HG03097 (cell line): ENCODE results near the gene RPS6KA3.
A peak's percentile ranks its signal among the peaks of the same experiment; 100 is the strongest.
"Not testable (repeated sequence)": the region's sequence is repeated elsewhere in the genome, so short reads cannot be mapped to it uniquely, and the experiment has no call there.

ENCODE experiments used
- ATAC-seq: cut with Tn5 transposase; IDR thresholded peaks from one replicate; pipeline ENCODE4 v1.9.1; 2021; ENCODE audit not compliant: unreplicated experiment, low FRiP score

RPS6KA3 gene

DNA sequence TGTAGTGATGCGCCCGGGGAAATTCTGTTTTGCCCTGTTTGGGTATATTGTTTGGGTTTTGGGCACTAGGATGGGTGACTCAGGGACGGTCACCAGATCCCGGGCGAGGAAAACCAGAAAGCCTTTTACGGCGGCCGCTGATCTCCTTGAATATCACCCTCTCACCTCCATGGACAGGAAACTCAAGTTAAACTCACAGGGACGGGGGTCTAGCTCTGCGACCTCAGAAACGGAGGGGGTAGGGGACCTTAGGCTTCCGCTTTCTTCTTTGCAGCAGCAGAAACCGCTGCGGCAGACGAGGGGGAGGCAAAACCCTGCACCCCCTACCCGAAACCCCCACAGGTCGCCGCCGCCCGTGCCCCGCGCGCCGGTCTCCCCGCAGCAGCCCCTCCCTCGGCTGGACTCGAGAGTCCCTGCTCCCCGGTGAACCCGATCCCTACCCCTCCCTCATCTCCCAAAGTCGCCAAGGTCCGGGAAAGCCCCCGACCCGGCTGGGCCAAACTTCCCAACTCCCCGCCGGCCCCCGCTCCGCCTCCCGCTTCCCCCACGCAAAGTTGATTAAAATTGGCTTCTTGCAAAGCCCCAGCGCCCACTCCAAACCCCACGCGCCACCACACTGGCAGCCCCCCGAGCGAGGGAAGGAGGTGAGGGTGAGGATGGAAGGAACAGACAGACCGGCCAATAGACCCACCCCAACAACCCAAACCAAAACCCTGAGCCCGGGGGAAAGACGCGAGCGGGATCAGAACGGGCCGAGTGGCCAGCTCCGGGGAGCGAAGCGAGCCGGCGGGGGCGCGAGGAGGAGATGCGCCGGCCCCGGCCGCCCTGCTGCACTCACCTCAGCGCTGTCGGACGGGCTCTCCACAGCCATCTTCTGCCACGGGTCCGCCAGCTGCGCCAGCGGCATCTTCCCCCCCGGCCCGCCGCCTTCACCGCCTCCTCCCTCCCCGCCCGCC lies 705 bp downstream of the RPS6KA3 start:
- ATAC-seq, result peak; percentile 9

DNA sequence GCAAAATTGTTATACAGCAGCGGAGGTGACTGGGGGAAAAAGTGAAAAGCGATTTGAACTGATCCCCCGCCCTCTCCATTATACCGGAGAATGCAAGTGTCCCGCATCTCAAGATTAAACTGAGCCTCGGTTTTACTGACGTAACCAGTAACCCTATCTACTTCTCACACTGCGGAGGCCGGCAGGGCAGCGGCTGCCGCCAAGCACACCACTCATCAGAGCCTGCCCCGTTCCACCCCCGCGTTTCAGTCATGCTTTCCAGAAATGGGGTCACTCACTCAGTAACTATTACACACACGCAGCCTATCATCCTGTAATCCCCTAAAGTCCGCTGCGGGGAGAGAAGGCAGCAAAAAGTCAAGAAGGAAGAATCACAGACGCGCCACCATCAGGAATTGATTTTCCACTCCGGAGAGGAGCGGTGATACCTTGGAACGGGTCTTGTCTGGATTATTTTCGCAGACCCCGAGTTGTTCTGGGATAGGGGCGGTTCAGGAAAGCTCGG lies 1.4 kb downstream of the RPS6KA3 start:
- no peak for ATAC-seq

DNA sequence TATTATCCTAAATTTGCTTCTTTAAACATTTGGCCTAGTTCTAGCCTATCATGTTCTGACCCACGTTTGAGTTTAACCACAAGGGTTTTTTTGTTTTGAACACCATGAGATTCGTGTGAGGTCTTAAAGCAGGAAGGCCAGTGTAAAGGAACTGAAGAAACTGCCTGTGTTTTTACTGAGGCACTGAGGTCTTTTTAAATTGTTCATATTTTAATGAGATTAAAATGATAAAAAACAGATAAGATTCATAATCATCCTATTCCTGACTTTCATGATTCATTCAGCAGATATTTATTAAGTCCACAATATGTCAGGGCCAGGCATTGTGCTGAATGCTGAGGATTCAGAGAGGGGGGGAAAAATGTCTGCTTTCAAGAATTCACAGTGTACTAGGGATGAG lies 3.2 kb downstream of the RPS6KA3 start:
- no peak for ATAC-seq

GRCh38 chrX:20260885-20261284 lies 5.8 kb downstream of the RPS6KA3 start:
- no peak for ATAC-seq

GRCh38 chrX:20254712-20255299 lies 11.9 kb downstream of the RPS6KA3 start:
- no peak for ATAC-seq

DNA sequence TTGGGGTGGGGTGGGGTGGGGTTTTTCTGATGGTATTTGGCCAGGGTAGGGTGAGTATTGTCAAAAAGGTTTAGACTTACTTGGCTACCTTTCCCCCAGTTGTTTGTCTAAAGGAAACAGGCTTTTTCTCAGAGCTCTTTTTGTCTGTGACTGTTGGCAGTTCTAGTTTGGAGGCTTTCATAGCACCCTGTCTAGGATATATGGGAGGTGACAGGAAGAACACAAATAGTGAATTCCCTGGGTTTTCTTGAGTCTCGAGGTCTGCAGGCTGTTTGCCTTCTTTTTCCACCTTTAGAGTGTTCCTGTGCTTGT lies 13.5 kb downstream of the RPS6KA3 start:
- ATAC-seq, result no peak

DNA sequence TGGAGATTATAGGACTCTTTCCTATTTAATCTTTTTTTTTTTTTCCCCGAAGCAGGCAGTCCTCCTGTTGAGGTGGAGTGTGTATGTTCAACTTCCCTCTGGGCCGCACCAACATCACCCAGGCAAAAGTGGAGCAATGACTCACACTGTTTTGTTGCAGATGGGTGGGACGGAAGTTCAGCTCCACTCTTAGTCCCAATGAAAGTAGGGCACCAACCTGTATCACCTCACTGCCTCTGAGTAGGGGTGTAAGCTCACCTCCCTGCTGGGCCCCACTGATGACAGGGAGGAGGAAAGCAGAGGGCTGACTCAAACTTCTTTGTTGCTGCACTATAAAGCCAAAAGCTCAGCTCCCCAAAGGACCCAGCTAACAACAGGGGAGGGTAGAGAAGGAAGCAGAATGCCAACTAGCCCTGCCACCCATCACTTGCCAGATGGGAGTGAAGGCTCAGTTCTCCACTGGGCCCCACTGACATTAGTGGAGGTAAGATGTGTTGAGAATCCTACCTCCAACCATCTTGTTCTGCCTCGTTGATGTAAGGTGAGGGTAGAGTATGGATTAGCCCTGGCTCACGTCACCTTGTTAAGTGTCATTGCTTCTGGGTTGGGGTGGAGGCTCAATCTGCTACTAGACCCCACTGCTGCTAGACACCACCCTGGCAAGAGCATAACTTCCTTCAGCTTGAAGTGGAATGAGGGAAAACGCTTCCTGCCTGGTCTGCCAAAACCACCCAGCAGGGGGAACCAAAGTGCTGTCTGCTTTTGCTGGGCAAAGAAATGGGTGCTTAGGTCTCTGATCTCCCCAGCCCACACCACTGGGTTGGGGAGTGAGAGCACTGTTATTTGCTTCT lies 14.1 kb downstream of the RPS6KA3 start:
- ATAC-seq, result no peak

DNA sequence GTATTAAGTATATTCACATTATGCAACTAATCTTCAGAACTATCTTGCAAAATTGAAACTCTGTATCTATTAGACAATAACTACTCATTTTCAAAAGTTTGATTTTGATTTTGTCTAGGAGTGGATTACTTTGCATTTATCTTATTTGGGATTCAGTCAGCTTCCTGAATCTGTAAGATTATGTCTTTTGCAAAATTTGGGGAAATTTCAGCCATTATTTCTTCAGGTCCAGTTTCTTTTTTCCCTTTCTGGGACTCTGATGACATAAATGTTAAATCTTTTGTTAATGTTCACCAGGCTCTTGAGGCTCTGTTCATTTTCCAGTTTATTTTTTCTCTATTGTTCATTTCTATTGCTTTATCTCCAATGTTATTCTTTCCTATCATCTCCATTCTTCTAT lies 15.0 kb downstream of the RPS6KA3 start:
- ATAC-seq, result no peak

GRCh38 chrX:20250146-20250545 lies 16.6 kb downstream of the RPS6KA3 start:
- ATAC-seq, result not testable (repeated sequence)

DNA sequence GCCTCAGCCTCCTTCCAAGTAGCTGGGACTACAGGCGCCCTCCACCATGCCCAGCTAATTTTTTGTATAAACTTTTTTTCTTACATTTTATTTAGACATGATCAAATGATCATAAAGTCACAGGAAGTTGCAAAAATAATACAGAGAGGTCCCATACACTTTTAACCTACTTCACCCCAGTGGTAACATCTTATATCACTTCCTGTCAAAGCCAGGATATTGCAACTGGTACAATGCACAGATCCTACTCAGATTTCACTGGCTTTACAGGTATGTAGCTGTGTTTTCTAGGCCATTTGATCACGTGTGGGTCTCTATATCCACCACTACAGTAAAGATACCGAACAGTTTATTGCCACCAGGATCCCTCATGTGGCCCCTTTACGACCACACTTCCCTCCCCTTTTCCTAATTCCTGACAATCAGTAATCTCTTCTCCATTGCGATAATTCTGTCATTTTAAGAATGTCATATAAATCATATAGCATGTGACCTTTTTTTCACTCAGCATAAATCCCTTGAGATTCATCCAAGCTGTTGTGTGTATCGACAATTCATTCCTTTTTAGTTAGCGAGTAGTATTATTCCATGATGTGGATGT lies 18.0 kb downstream of the RPS6KA3 start:
- ATAC-seq, result no peak

- no peak for ATAC-seq
Observed at GRCh38 chrX:20244931-20245330, 21.8 kb downstream of the RPS6KA3 start.

- no peak for ATAC-seq
Observed at GRCh38 chrX:20240201-20240600, 26.5 kb downstream of the RPS6KA3 start.

DNA sequence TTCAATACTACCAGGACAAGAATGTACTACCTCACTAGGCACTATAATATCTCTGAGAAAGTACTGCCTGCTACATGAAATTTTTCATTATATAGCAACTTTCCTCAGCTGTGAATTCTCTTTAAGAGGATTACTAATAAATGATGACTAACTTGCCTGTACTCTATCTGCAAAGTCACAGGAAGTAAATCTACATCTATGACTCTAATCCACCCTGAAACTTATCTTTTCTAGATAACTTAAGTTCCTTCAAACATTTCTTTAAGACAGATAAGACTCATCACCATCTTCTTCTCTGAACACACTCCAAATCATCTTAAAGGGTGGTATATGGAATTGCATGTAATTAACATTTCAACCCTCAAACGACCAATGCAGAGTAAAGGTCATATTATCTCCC lies 28.8 kb downstream of the RPS6KA3 start:
- no peak for ATAC-seq

DNA sequence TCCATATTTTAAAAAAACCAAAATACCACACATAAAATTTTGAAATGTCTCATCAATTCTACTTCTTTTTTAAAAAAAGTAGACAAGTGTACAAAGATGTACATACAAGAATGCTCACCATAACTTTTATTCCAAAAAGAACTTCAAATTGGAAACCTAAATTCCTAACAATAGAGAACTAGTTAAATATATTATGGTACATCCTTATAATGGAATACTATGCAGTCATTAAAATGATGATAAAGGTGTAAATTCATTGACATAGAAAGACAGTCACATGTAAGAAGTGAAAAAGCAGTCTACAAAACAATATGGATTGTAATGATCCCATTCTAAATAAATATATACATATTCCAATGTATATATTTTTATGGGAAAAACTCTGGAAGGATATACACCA lies 31.0 kb downstream of the RPS6KA3 start:
- ATAC-seq, result no peak

DNA sequence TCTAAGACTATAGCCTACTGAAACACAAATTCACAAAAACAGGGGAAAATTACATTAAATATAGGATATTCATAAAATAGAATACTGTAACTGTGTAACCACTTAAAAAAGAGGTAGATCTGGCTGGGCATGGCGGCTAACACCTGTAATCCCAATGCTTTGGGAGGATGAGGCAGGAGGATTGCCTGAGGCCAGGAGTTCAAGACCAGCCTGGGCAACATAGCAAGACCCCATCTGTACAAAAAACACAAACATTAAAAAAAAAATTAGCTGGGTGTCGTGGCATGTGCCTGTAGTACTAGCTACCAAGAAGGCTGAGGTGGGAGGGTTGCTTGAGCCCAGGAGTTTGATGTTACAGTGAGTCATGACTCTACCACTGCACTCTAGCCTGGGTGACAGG lies 33.4 kb downstream of the RPS6KA3 start:
- ATAC-seq, result no peak

- ATAC-seq, result no peak
Observed at GRCh38 chrX:20231598-20231997, 35.1 kb downstream of the RPS6KA3 start.

DNA sequence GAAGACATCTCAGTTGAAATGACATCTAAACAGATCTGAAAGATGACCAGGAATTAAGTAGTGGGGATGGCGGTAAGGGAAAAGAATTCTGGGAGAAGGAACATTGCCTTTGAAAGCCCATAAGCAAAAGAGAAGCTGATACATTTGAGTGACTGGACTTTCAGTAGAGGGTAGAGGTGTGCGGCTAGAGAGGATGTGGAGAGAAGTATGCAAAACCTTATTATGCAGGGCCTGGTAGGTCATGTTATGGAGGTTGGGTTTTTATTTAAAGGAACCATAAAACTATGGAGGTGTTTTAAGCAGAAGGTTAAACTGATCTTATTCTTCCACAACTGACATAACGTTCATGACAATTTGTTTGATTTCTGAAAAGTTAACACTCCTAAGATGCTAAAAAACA lies 36.3 kb downstream of the RPS6KA3 start:
- ATAC-seq, result no peak

DNA sequence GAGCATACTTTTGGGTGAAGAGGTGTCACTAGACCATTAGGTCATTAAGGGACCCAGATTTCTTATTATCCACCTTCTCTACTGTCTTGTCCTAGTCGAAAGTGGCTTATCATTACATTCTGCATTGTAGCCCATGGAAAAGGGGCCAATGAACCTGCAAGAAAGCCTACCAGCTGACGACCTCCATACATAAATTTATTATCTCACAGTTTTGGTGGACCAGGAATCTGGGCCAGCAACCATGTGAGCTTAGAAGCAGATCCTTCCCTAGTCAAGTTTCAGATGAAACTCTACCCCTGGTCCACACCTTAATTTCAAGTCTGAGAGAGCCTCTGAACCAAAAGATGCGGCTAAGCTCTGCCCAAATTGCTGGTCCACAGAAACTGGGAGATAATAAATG lies 37.6 kb downstream of the RPS6KA3 start:
- no peak for ATAC-seq

DNA sequence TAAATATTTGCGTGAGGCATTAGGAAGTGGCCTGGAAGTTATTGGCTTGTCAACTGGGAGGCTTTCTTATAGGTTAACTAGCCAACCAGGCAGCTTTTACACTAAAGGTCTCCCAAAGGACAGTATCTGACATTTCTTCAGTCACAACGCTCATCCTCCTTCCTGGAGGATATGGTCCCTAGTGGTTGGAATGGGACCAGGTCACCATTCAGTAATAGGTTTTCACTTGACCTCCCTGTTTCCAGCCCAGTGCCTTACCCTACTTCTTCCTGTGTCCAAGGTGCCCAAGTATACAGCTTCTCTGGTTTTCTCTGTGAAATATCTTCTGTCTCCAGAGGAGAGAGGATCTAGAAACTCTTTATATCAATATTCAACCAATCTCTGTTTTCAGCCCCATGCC lies 38.5 kb downstream of the RPS6KA3 start:
- ATAC-seq, result no peak

DNA sequence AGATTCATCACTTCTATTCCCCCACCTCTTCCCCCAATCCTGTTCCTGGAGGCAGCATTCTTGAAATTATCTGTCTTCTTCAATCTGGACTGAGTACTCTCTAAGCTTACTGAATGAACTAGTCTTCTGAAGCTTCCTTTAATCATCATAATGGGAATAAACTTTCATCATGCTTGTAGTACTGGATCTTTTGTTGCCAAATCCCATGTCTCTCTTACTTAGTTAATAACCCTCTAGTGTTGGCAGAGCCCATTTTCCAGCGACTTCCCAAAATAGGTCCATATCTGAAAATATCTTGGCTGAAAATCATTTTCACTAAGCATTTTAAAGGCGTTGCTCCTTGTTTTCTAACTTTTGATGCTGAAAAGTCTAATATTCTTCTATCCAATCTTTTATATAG lies 39.6 kb downstream of the RPS6KA3 start:
- no peak for ATAC-seq

DNA sequence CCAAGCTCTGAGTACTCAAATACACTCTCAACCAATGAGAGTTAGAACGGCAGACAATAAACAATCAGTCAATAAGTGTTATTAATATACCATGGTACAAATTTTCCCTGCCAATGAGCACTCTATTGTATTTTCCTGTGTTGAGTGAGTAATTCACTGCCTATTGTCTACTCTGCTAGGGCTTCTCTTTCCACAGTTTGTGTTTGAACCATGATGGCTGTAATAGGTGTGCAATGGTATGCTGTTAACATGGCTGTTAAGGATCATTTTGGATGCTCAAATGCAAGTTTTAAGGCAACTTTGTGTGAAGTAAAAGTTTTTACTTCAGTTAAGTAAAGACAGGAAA lies 41.2 kb downstream of the RPS6KA3 start:
- ATAC-seq, result no peak
